Neural progenitor cell (in vitro differentiated cells): Measurements from ENCODE around the gene ZP1. TPM values are rescaled to one million over a fixed set of nuclear protein-coding genes. Genes with fewer than 3 reads are reported as not detected.

Source experiments
- DNase-seq: peaks from one replicate; pipeline ENCODE4 v3.0.0-alpha.2; 2016; ENCODE audit warnings: low spot score
- H2AFZ ChIP-seq: fragments of 200-600 bp; sonication (generic); replicated peaks from 2 replicates; pipeline ENCODE4 v1.6.1; 2016; ENCODE audit warnings: antibody characterized with exemption
- H3F3A ChIP-seq: fragments of 200-600 bp; sonication (generic); 2 replicates; pipeline ENCODE4 v1.6.1; 2016; ENCODE audit warnings: antibody characterized with exemption, low read depth
- H3K27ac ChIP-seq: fragments of 200-600 bp; sonication (generic); 2 replicates; pipeline ENCODE4 v1.5.1; 2016; ENCODE audit warnings: mild to moderate bottlenecking
- H3K27me3 ChIP-seq: fragments of 200-600 bp; sonication (generic); 2 replicates; pipeline ENCODE4 v1.6.1; 2016; ENCODE audit warnings: mild to moderate bottlenecking, moderate library complexity
- H3K36me3 ChIP-seq: fragments of 200-600 bp; sonication (generic); 2 replicates; pipeline ENCODE4 v1.5.1; 2016
- H3K4me1 ChIP-seq: fragments of 200-600 bp; sonication (generic); 2 replicates; pipeline ENCODE4 v1.6.1; 2016; ENCODE audit warnings: mixed run types
- H3K4me2 ChIP-seq: fragments of 200-600 bp; sonication (generic); 2 replicates; pipeline ENCODE4 v1.6.1; 2016
- H3K4me3 ChIP-seq: fragments of 200-600 bp; sonication (generic); 2 replicates; pipeline ENCODE4 v1.5.1; 2016
- H3K79me2 ChIP-seq: fragments of 200-600 bp; sonication (generic); 2 replicates; pipeline ENCODE4 v1.6.1; 2016; ENCODE audit warnings: low read depth
- H3K9ac ChIP-seq: fragments of 200-600 bp; sonication (generic); 2 replicates; pipeline ENCODE4 v1.6.1; 2016
- H3K9me3 ChIP-seq: fragments of 200-600 bp; sonication (generic); 2 replicates; pipeline ENCODE4 v1.5.1; 2016; ENCODE audit warnings: low read depth
- H4K20me1 ChIP-seq: fragments of 200-600 bp; sonication (generic); 2 replicates; pipeline ENCODE4 v1.6.1; 2016; ENCODE audit warnings: low read depth
- H3K27ac Mint-ChIP-seq: 3 replicates; pipeline ENCODE4 v1.8.0; 2021; ENCODE audit warnings: mixed read lengths
- H3K27me3 Mint-ChIP-seq: 2 replicates; pipeline ENCODE4 v1.8.0; 2022; ENCODE audit warnings: low read depth, mild to moderate bottlenecking, inconsistent platforms, moderate library complexity, mixed read lengths; ENCODE audit not compliant: insufficient read depth
- H3K36me3 Mint-ChIP-seq: 3 replicates; pipeline ENCODE4 v1.8.0; 2021; ENCODE audit warnings: mixed read lengths
- H3K4me1 Mint-ChIP-seq: 3 replicates; pipeline ENCODE4 v1.8.0; 2021; ENCODE audit warnings: mixed read lengths
- H3K4me3 Mint-ChIP-seq: 3 replicates; pipeline ENCODE4 v1.8.0; 2021; ENCODE audit warnings: mild to moderate bottlenecking, moderate library complexity, mixed read lengths
- H3K9me3 Mint-ChIP-seq: 3 replicates; pipeline ENCODE4 v1.8.0; 2020; ENCODE audit warnings: mixed read lengths
- CTCF ChIP-seq: fragments of 200-600 bp; sonication (generic); IDR thresholded peaks from 2 replicates; pipeline ENCODE4 v1.5.1; 2017; ENCODE audit warnings: antibody characterized with exemption, mild to moderate bottlenecking
- EZH2 ChIP-seq: fragments of 200-600 bp; sonication (generic); IDR thresholded peaks from 2 replicates; pipeline ENCODE4 v1.6.1; 2017; ENCODE audit warnings: antibody characterized with exemption, mild to moderate bottlenecking, moderate library complexity
- EZH2phosphoT487 ChIP-seq: fragments of 200-600 bp; sonication (generic); IDR thresholded peaks from 2 replicates; pipeline ENCODE4 v1.6.1; 2017; ENCODE audit warnings: antibody characterized with exemption
- total RNA-seq: library from RNA; depleted of rRNA; stranded (reverse); fragments of >200 nt; gene quantifications from 2 replicates; pipeline ENCODE4 v1.2.3, GENCODE V29; 2015; ENCODE audit warnings: low replicate concordance

The ZP1 gene
- total RNA-seq, 1 donor from 2014 or later: not detected

GRCh38 chr11:60852117-60852981, 15.0 kb upstream of the ZP1 start:
- Mint-ChIP-seq H3K27ac (no peak overlapping the region), H3K36me3 (peaks cover 12% of the 10 kb centered on the region), H3K4me3 (no peak overlapping the region), H3K9me3 (no peaks in the 10 kb centered on the region), H3K27me3 (peaks cover 9% of the 10 kb centered on the region), H3K4me1 (peaks cover 7% of the 10 kb centered on the region)
- Histone ChIP-seq H3K27me3 (peaks cover 36% of the 10 kb centered on the region), H3K36me3 (no peaks in the 10 kb centered on the region), H3K4me1 (no peaks in the 10 kb centered on the region), H3K27ac (no peak overlapping the region), H3K79me2 (no peaks in the 10 kb centered on the region), H3K4me2 (peak overlapping the region; percentile 45), H3K4me3 (peak overlapping the region; percentile 19), H2AFZ (peak overlapping the region; percentile 17), H3F3A (peaks cover 4% of the 10 kb centered on the region), H3K9ac (no peak overlapping the region), H4K20me1 (no peaks in the 10 kb centered on the region), H3K9me3 (no peaks in the 10 kb centered on the region)
- DNase-seq: peak; percentile 57
- TF ChIP-seq EZH2phosphoT487: no peak
- no peak for TF ChIP-seq CTCF
- TF ChIP-seq EZH2: no peak

GRCh38 chr11:60852982-60853950, 14.1 kb upstream of the ZP1 start:
- TF ChIP-seq EZH2: no peak
- TF ChIP-seq EZH2phosphoT487: no peak
- no peak for TF ChIP-seq CTCF
- Mint-ChIP-seq H3K9me3 (no peaks in the 10 kb centered on the region), H3K27ac (no peak overlapping the region), H3K4me3 (no peak overlapping the region), H3K27me3 (peaks cover 9% of the 10 kb centered on the region), H3K4me1 (peaks cover 7% of the 10 kb centered on the region), H3K36me3 (peaks cover 12% of the 10 kb centered on the region)
- no peak for DNase-seq
- Histone ChIP-seq H3K4me3 (no peak overlapping the region), H3K4me1 (no peaks in the 10 kb centered on the region), H3K4me2 (no peak overlapping the region), H2AFZ (no peak overlapping the region), H3K27ac (no peak overlapping the region), H3K36me3 (no peaks in the 10 kb centered on the region), H3F3A (peaks cover 4% of the 10 kb centered on the region), H3K27me3 (peaks cover 36% of the 10 kb centered on the region), H3K9me3 (no peaks in the 10 kb centered on the region), H3K79me2 (no peaks in the 10 kb centered on the region), H4K20me1 (no peaks in the 10 kb centered on the region), H3K9ac (no peak overlapping the region)

GRCh38 chr11:60854140-60854846, 13.0 kb upstream of the ZP1 start:
- no peak for TF ChIP-seq EZH2
- TF ChIP-seq EZH2phosphoT487: no peak
- no peak for TF ChIP-seq CTCF
- no peak overlapping the region for H3K9ac ChIP-seq
- Mint-ChIP-seq H3K27ac (no peak overlapping the region), H3K4me3 (no peak overlapping the region), H3K27me3 (peaks cover 7% of the 10 kb centered on the region), H3K36me3 (peaks cover 7% of the 10 kb centered on the region), H3K9me3 (no peaks in the 10 kb centered on the region), H3K4me1 (peaks cover 7% of the 10 kb centered on the region)
- peaks cover 4% of the 10 kb centered on the region for H3F3A ChIP-seq
- no peak overlapping the region for H2AFZ ChIP-seq
- H3K4me2 ChIP-seq: no peak overlapping the region
- H3K79me2 ChIP-seq: no peaks in the 10 kb centered on the region
- no peak overlapping the region for H3K27ac ChIP-seq
- H3K4me3 ChIP-seq: no peak overlapping the region
- H4K20me1 ChIP-seq: no peaks in the 10 kb centered on the region
- H3K9me3 ChIP-seq: no peaks in the 10 kb centered on the region
- no peaks in the 10 kb centered on the region for H3K36me3 ChIP-seq
- DNase-seq: no peak
- H3K4me1 ChIP-seq: no peaks in the 10 kb centered on the region
- H3K27me3 ChIP-seq: peaks cover 36% of the 10 kb centered on the region
